IPS-NIHi11 (cell line): ENCODE data around the gene CDK11B.
"Not testable (repeated sequence)": the region's sequence is repeated elsewhere in the genome, so short reads cannot be mapped to it uniquely, and the experiment has no call there.

Experiments used
- DNase-seq: peaks from one replicate; pipeline ENCODE4 v3.0.0; 2012; ENCODE audit warnings: mixed read lengths, low spot score

CDK11B gene

DNA sequence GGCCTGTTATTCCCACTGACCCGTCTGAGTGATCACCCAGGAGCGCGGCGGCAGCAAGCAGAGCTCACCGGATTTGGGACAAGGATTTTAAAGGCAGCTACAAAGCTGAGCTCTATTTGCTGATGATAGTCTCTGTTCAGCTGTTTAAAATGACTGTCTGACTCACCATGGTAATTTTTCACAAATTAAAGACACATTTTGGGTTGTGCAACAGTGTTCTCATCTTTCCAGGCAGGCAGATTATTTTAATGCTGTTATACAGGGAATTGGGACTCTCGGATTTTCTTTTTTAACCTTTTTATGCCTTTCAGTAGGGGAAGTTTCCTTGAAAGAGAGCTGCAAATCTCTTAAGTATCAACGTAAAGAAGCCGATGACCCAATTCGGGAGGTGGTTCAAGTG lies 3.6 kb upstream of the CDK11B start:
- not testable (repeated sequence) for DNase-seq

DNA sequence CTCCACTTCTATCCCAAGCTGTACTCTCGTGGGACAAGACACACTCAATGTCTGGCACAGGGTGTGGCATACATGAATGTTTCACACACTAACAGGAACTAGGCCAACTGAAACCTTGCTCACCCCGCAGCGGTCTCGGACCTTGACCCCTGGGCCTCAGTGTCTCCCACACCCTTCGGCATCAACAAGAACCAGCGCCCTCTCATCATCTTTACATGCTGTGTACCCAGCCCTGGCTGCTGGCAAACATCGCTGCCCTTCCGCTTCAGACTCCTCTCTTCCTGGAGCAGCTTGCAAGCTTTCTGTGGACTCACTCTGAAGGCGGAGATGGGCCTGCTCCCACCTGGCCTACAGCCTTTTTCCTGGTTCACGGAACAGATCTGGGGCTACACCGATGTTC lies 10.5 kb downstream of the CDK11B start:
- not testable (repeated sequence) for DNase-seq

DNA sequence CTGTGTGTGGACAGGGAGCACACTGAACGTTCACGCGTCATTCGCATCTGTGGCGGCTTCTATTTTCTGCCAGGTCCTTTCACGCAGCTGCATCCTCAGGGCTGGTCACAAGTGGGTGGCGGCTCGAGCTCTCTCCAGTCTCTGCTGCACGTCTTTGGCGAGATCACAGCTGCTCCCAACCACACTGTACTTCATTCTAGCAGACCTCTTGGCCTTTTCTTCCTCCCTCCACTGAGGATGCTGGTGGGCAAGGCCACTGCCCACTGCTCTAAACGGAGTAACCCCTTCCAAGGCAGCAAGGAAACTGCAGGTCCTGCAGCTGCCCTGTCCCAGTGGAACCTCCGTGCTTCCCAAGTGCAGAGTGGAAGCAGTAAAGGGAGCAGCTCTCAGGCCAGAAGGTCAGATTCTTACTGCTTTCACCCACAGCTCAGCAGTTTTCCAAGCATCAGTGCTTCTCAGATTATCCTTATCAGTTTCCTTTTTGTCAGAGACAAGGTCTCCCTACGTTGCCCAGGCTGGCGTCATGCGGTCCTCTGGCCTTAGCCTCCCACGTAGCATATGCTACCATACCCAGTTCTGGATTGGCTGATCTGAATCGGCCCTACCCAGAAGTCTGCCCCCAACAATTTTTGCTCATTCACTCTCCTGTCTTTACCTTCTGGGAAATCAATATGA lies 11.1 kb downstream of the CDK11B start:
- DNase-seq = not testable (repeated sequence)

DNA sequence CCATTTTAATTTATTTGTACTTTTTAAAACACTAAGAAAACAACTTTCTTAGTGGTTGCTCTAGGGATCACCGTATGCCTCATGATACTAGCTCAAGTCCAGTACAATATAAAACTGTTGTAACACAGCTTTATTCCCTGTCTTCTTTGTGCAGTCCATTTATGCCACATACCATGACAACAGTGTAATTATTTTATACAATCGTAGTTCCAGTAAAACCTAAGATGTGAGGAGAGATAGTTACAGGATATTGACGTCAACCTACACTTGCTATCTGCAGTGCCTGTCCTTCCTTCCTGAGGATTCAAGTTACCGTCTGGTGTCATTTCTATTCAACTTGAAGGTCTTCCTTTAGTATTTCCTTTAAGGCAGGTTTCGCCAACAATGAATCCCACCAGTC lies 12.5 kb downstream of the CDK11B start:
- not testable (repeated sequence) for DNase-seq

DNA sequence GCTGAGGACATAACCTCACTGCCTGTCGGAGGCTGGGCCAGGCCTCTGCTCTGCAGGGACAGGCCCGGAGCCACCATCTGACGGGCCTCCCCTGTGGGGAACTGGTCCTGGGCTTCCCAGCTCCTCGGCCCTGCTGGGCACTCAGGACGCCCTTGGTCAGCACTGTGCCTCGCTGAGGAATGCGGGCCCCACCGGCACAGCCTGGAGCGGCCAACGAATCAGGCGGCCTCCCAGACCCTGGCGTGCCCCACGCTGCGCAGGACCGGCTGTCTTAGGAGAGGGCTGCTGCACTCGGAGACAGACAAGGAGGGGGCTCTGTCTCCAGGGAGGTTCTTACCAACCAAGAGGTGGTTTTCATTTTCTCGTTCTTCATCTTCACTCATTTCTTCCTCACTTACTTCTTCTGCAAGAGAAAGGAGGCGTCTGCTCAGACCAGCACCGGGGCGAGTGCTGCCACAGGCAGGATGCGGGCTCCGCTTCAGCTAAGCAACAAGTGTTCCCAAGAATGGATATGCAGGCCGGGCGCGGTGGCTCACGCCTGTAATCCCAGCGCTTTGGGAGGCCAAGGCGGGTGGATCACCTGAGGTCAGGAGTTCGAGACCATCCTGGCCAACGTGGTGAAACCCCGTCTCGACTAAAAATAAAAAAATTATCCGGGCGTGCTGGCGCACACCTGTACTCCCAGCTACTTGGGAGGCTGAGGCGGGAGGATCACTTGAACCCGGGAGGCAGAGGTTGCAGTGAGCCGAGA lies 17.9 kb downstream of the CDK11B start:
- DNase-seq = not testable (repeated sequence)

DNA sequence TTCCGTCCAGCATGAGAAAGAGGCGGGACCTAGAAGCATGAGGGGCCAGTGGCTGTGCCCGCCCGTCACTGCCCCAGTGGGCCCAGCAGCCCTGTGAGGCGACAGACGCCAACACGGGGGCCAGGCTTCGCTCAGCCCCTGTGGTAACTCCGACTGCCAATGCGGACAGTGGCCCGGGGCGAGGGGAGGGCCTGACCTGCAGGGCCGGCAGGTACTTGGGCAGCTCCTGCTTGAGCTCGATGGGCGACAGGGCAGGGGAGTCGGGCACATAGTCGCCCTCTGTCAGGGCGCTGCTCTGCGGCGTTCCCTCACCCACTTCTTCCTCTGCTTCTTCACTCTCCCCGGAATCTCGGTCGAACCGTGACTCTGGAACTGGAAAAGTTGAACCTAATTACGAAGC lies 18.7 kb downstream of the CDK11B start:
- not testable (repeated sequence) for DNase-seq

DNA sequence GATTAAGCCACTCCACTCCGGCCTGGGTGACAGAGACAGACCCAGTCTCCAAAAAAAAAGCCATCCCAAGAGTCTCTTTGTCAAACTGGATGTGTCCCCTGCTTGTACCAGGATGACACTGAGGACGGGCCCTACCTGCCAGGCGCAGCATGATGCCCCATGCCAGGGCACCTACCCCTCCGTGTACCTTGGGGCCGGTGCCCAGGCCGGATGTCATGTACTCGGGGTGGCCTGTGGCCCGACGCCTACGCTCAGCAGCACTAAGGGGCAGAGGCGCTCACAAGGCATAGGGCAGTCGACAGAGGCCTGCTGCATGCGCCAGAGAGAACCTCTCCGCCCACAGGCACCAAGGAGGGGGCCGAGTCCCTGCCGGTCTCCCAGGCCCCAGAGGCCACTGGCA lies 19.4 kb downstream of the CDK11B start:
- not testable (repeated sequence) for DNase-seq

DNA sequence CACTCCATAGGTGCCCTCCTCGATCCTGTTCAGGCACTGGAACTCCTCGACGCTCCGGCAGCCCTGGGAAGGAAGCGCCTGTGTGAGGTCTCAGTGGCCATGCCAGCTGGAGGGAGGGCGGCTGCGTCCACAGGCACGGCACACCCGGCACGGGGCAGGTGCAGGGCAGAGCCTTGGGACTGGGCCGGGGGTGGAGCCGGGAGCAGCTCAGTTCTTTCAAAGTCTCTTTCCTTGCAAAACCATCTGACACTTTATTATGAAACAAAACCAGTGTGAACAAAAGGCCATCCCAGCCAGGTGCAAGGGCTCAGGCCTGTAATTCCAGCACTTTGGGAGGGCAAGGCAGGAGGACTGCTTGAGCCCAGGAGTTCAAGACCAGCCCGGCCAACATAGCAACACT lies 20.3 kb downstream of the CDK11B start:
- not testable (repeated sequence) for DNase-seq

DNA sequence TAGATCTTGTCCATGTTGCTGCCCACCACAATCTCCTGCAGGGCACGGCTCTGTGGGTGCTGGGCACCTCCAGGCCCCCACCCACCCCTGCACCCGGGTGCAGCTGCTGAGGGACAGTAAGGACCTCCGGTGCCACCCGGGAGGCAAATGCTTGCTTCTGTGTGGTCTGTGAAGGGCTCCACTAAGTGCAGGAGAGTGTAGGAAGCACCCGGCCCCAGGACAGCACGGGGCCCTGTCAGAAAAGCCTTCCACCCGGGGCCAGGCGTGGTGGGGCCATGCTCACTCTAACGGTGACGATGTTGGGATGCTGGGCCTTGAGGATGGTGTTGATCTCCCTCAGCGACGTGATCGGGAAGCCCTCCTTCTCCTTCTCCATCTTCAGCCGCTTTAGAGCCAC lies 21.3 kb downstream of the CDK11B start:
- not testable (repeated sequence) for DNase-seq

DNA sequence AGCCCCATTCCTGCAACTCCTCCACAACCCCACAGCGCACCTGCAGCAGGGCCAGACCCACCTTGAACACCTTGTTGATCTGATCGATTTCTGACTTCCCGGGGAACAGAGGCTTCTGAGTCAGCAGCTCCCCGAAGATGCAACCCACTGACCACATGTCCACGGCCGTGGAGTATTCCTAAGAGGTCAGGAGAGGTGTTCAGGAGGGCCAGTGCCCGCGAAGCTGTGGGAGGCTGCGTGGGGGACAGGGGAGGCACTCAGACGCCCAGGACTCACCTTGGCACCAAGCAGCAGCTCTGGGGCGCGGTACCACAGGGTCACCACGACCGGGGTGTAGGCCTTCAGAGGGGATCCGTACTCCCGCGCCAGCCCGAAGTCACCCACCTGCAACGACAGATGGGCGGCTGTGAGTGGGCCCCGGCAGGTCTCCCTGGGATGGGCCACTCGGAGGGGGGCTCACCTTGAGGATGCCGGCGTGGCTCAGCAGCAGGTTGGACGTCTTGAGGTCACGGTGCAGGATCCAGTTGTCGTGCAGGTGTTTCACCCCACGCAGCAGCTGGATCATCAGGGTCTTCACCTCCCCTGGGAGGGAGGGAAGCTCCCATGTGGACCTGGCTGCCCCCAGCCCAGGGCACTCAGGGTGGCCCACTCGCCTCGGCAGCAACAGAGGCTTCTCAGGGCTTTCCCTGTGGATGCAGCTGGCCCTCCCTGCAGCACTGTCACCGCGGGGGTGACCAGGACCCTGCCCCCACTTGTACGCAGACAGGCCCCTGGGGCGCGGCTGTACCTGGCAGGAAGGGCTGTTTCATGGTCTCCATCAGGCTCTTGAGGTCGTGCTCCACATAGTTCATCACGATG lies 22.0 kb downstream of the CDK11B start:
- not testable (repeated sequence) for DNase-seq

DNA sequence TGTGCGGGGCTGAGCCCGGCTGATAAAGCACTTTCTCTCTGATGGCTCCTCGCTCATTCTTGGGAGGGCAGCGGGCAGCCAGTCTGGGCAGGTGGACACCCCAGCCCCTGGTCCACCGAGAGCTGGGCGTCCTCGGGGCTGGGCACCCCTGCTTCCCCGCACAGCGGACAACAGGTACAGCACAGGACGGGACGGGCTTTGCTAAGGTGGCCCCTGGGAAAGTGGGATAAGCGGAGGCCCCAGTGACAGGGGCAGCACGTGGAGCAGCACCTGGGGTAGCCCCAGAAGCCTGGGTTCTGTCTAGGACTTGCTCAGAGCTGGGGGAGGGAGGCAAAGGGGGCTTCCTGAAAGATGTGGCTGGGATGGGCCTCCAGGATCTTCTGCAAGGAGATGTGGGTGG lies 24.2 kb downstream of the CDK11B start:
- not testable (repeated sequence) for DNase-seq

DNA sequence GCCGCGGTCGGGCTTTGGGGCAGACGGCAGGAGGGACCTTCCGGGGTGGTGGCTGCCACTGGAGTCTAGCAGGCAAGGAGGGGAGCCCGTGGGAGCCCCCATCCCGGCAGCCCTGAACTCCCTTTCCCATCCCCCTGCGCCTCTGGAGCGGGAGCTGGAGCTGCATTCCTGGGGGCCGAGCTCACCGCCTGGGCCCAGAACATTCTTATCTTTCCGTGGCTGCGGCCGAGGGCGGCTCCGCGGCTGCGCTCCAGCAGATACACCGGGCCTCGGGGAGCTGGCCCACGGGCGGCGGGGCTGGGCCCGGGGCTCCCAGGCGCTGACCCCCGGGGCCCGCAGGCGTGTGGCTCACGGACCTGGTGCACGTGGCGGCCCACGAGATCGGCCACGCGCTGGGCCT lies 25.4 kb downstream of the CDK11B start:
- DNase-seq = not testable (repeated sequence)

DNA sequence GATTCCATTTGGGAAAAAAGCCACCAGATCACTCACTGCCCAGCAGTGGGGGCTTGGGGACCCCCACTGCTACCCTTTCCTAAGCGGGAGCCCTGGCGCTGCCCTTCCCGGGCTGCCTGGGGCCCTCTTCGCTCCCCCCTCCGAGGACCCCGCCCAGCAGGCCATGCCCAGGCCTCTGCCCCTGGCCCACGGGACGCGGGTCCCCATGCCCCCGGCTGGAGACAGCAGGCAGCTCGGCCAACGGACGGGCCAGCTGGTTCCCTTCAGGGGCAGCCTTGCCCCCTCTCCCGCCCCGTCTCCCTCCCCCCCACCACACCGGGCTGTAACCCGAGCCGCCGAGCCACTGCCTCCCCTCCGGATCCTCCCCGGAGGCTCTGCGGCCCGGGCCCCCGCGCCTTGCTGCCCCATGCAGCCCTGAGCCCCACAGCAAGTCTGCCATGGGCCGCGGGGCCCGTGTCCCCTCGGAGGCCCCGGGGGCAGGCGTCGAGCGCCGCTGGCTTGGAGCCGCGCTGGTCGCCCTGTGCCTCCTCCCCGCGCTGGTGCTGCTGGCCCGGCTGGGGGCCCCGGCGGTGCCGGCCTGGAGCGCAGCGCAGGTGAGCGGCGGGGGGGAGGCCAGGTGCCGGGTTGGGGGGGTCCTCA lies 26.9 kb downstream of the CDK11B start, which contains the start of gene MMP23B:
Gene MMP23B, plus strand, starts transcription at position 392 of the 639 bp plus-strand sequence. Its CDS starts 46 bp downstream, at position 438.
- peak; percentile 88 for DNase-seq

DNA sequence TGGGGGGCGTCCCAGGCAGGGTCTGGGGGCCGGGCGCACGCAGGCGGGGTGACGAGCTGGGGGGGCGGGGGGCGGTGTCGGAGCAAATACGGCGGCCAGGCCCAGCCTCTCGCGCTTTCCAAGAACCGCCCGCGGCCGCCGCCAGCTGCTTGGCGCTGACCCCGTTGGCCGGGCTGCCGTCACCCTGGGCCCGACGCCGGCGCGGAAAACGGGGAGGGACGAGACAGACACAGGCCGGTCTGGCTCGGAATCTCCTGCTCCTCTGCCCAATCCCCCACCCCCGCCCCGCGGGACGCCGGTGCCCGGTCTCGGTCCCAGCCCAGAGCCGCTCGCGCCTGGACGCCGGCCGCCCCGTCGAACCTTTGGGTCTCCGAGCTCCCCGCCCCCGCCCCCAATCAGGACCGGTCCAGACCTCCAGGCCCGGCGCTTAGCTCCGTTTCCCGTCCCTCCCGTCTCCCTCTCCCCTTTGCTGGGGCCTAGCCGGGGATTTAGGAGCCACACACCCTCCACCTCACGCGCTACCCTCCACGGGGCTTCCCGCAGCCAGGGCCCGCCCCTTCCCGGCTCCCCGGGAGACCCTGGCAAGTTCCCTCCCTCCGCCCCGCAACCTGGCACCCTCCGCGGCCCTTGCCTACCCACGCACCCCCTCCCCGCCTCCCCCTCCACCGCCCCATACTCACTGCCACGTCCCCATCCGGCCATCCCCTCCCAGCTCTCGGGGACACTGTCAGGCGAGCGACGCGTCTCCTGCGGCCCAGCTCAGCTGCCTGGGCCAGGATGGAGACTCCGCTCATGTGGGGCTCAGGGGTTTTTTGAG lies 27.6 kb downstream of the CDK11B start:
- DNase-seq = peak; percentile 63

DNA sequence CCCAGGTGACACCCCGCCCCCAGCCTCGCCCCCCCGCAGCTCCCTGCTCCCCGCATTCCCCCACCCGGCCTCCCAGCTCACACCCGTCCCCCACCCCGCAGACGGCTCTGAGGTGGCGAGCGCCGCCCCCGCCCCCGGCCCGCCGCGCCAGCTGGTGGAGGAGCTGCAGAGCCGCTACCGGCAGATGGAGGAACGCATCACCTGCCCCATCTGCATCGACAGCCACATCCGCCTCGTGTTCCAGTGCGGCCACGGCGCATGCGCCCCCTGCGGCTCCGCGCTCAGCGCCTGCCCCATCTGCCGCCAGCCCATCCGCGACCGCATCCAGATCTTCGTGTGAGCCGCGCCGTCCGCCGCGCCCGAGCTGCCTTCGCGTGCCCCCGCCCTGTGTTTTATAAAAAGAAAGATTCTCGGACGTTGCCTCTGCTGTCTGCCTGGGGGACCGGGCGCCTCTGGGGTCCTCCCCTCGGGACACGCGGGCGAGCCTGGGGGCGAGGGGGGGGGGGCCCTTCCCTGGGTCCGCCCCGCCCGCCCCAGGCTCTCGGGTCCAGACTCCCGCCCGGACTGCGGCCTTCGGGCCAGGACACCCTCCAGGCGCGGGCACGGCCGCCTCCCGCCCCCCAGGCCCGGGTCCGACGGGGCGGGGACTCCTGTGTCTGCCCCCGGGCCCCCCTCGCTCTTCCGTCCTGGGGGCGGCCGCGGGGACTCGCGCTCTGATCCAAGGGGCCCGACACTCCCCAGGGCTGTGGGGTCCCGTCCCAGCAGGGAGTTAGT lies 28.4 kb downstream of the CDK11B start:
- peak; percentile 92 for DNase-seq

DNA sequence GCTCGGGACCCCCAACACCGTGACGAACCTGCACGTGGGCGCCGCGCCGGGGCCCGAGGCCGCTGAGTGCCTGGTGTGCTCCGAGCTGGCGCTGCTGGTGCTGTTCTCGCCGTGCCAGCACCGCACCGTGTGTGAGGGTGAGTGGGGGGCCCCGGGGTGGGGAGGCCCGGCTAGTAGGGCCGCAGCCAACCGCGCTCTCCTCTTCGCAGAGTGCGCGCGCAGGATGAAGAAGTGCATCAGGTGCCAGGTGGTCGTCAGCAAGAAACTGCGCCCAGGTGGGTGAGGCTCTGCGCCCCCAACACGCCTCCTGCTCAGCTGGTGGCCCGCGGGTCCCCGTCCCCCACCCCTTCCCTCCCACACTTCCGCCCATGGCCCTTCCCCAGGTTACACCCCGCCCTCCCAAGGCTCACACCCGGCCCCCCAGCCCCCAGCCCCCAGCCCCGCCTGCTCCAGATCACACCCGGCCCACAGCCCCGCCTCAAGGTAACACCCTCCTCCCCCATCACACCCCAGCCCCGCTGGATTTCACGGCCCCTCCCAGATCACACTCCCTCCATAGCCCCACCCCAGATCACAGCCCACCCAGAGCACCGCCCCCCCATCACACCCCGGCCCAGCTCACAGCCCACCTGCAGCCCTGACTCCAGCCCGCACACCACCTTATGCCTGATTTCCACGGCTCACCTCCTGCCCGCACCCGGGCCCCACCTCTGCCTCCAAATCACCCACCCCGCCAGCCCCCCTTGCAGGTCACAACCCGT lies 29.2 kb downstream of the CDK11B start:
- no peak for DNase-seq

DNA sequence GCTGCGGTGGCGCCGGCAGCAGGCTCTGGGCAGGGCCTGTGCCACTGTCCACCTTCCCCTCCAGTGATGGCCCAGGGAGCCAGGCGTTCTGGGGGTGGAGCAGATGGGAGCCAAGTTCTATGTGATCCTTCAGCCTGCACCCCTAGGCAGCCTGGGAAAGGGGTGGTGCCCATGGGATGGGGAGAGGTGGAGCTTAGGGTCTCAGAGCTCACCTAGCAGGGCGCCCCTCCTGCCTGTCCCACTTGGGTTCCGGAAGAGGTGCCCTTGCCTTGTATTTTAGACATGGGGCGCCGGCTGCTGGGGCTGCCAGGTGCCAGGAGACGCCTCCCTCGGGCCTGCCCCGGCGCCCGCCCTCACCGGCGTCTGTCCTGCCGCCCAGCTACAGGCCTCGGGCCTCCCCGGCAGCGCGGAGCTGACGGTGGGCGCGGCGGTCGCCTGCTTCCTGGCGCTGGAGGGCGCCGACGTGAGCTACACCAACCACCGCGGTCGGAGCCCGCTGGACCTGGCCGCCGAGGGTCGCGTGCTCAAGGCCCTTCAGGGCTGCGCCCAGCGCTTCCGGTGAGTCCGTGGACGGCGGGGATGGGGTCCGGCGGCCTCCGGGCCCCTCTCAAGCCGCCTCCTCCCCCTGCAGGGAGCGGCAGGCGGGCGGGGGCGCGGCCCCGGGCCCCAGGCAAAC lies 29.9 kb downstream of the CDK11B start:
- DNase-seq = peak; percentile 59

DNA sequence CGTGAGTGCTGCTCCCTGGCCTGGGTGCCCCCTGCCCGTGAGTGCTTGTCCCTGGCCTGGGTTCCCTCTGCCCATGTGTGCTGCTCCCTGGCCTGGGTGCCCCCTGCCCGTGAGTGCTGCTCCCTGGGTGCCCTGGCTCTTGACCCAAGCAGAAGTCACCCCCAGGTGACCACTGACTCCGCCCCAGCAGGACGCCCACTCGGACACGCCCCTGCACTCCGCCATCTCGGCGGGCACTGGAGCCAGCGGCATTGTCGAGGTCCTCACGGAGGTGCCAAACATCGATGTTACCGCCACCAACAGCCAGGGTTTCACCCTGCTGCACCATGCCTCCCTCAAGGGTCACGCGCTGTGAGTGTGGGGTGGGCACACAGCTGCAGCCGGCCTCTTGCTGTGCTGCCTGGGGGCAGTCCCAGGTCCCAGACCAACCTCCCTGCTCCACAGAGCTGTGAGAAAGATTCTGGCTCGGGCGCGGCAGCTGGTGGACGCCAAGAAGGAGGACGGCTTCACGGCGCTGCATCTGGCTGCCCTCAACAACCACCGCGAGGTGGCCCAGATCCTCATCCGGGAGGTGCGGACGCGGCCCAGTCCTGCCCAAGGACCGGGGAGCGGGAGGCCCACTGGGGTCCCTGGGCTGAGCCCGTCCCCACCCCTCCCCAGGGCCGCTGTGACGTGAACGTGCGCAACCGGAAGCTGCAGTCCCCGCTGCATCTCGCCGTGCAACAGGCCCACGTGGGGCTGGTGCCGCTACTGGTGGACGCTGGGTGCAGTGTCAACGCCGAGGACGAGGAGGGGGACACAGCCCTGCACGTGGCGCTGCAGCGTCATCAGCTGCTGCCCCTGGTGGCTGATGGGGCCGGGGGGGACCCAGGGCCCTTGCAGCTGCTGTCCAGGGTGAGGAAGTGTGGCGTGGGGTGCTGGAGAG lies 30.7 kb downstream of the CDK11B start:
- DNase-seq = no peak
